HT1080 (cell line): ENCODE measurements around the gene OR14C36. TPM values are rescaled to one million over a fixed set of nuclear protein-coding genes. Genes with fewer than 3 reads are reported as not detected.

Source experiments
- total RNA-seq: library from RNA; depleted of rRNA; stranded (reverse); fragments of >200 nt; shearing (Covaris generic); gene quantifications from 2 replicates; pipeline ENCODE4 v1.2.3, GENCODE V29; 2014; rRNA removed

Gene OR14C36
- total RNA-seq, 1 experiment from 2014 or later, result not detected

Other genes with a start within 250 kb of the OR14C36 start
- gene OR2M5, start 203.6 kb upstream of the OR14C36 start, total RNA-seq, result not detected in 2 replicates
- gene OR2M2, start 174.0 kb upstream of the OR14C36 start, total RNA-seq, result not detected in 2 replicates
- 0.02 TPM in 1 of 2 replicates, not detected in the other for gene OR2M3, start 151.5 kb upstream of the OR14C36 start, total RNA-seq
- 0.05 and 0.10 TPM in 2 replicates for gene OR2M4, start 117.4 kb upstream of the OR14C36 start, total RNA-seq
- 0.08 TPM in 1 of 2 replicates, not detected in the other for gene OR2T33, start 70.8 kb upstream of the OR14C36 start, total RNA-seq
- gene OR2T12, start 45.4 kb upstream of the OR14C36 start, total RNA-seq, result not detected in 2 replicates
- not detected in 2 replicates for gene OR2M7, start 24.2 kb upstream of the OR14C36 start, total RNA-seq
- not detected in 2 replicates for gene OR2T4, start 12.9 kb downstream of the OR14C36 start, total RNA-seq
- gene OR2T6, start 27.0 kb downstream of the OR14C36 start, total RNA-seq, result not detected in 2 replicates
- gene OR2T1, start 54.3 kb downstream of the OR14C36 start, total RNA-seq, result not detected in 2 replicates
- not detected in 2 replicates for gene OR2T2, start 96.9 kb downstream of the OR14C36 start, total RNA-seq
- not detected in 2 replicates for gene OR2T3, start 124.6 kb downstream of the OR14C36 start, total RNA-seq
- not detected in 2 replicates for gene OR2T5, start 139.8 kb downstream of the OR14C36 start, total RNA-seq
- gene OR2G6, start 159.3 kb downstream of the OR14C36 start, total RNA-seq, result not detected in 2 replicates
- gene OR2T29, start 214.0 kb downstream of the OR14C36 start, total RNA-seq, result not detected in 2 replicates
- gene OR2T34, start 226.0 kb downstream of the OR14C36 start, total RNA-seq, result not detected in 2 replicates
- gene OR2T10, start 248.9 kb downstream of the OR14C36 start, total RNA-seq, result not detected in 2 replicates